KOPT-K1 (cell line): ENCODE data around the gene LHFPL2.

Experiments
- H3K27ac ChIP-seq: fragments of 200-600 bp; sonication (generic); 2 replicates; pipeline ENCODE4 v1.5.1; 2016; ENCODE audit warnings: antibody characterized with exemption, mild to moderate bottlenecking, low read depth, low read length; ENCODE audit not compliant: poor library complexity, severe bottlenecking
- H3K36me3 ChIP-seq: fragments of 200-600 bp; sonication (generic); 2 replicates; pipeline ENCODE4 v1.5.1; 2017; ENCODE audit warnings: antibody characterized with exemption, mild to moderate bottlenecking, low read length, moderate library complexity; ENCODE audit not compliant: insufficient read depth
- H3K9me3 ChIP-seq: fragments of 200-600 bp; sonication (generic); 2 replicates; pipeline ENCODE4 v1.5.1; 2017; ENCODE audit warnings: antibody characterized with exemption, low read length, mild to moderate bottlenecking; ENCODE audit not compliant: insufficient read depth, poor library complexity, severe bottlenecking

LHFPL2 gene

GRCh38 chr5:78522476-78523260, 125.9 kb downstream of the LHFPL2 start:
- Histone ChIP-seq H3K27ac (no peak overlapping the region), H3K36me3 (no peaks in the 10 kb centered on the region), H3K9me3 (no peaks in the 10 kb centered on the region)

GRCh38 chr5:78521455-78521854, 127.1 kb downstream of the LHFPL2 start:
- Histone ChIP-seq H3K9me3 (no peaks in the 10 kb centered on the region), H3K36me3 (no peaks in the 10 kb centered on the region), H3K27ac (no peak overlapping the region)

GRCh38 chr5:78519198-78519941, 129.2 kb downstream of the LHFPL2 start:
- Histone ChIP-seq H3K36me3 (no peaks in the 10 kb centered on the region), H3K27ac (no peak overlapping the region)

GRCh38 chr5:78518365-78519197, 130.0 kb downstream of the LHFPL2 start:
- Histone ChIP-seq H3K27ac (no peak overlapping the region), H3K36me3 (no peaks in the 10 kb centered on the region), H3K9me3 (no peaks in the 10 kb centered on the region)

More at GRCh38 chr5:78519198-78519941, 129.2 kb downstream of the LHFPL2 start:
- no peaks in the 10 kb centered on the region for H3K9me3 ChIP-seq

GRCh38 chr5:78515670-78516069, 132.9 kb downstream of the LHFPL2 start:
- Histone ChIP-seq H3K9me3 (no peaks in the 10 kb centered on the region), H3K27ac (no peak overlapping the region), H3K36me3 (no peaks in the 10 kb centered on the region)

GRCh38 chr5:78514427-78515330, 133.9 kb downstream of the LHFPL2 start:
- Histone ChIP-seq H3K9me3 (no peaks in the 10 kb centered on the region), H3K27ac (no peak overlapping the region), H3K36me3 (no peaks in the 10 kb centered on the region)

GRCh38 chr5:78513441-78513840, 135.1 kb downstream of the LHFPL2 start:
- Histone ChIP-seq H3K9me3 (no peaks in the 10 kb centered on the region), H3K27ac (no peak overlapping the region), H3K36me3 (no peaks in the 10 kb centered on the region)

- H3K36me3 ChIP-seq: no peaks in the 10 kb centered on the region
Observed at GRCh38 chr5:78512435-78512834, 136.1 kb downstream of the LHFPL2 start.

GRCh38 chr5:78511121-78511906, 137.3 kb downstream of the LHFPL2 start:
- Histone ChIP-seq H3K36me3 (no peaks in the 10 kb centered on the region), H3K27ac (no peak overlapping the region), H3K9me3 (no peaks in the 10 kb centered on the region)

More at GRCh38 chr5:78512435-78512834, 136.1 kb downstream of the LHFPL2 start:
- H3K9me3 ChIP-seq: no peaks in the 10 kb centered on the region
- H3K27ac ChIP-seq: no peak overlapping the region

- Histone ChIP-seq H3K36me3 (no peaks in the 10 kb centered on the region), H3K27ac (no peak overlapping the region), H3K9me3 (no peaks in the 10 kb centered on the region)
Observed at GRCh38 chr5:78509884-78510769, 138.4 kb downstream of the LHFPL2 start.

- Histone ChIP-seq H3K9me3 (no peaks in the 10 kb centered on the region), H3K27ac (no peak overlapping the region), H3K36me3 (no peaks in the 10 kb centered on the region)
Observed at GRCh38 chr5:78509145-78509865, 139.3 kb downstream of the LHFPL2 start.

GRCh38 chr5:78508186-78508765, 140.3 kb downstream of the LHFPL2 start:
- H3K9me3 ChIP-seq: no peaks in the 10 kb centered on the region
- no peak overlapping the region for H3K27ac ChIP-seq
- no peaks in the 10 kb centered on the region for H3K36me3 ChIP-seq
